Epithelial cell of esophagus (primary cell): ENCODE data around the gene GAPDHS.
A peak's percentile ranks its signal among the peaks of the same experiment; 100 is the strongest.

Experiments
- DNase-seq: peaks from one replicate; pipeline ENCODE4 v3.0.0; 2010; ENCODE audit warnings: low read depth
- H3K4me3 ChIP-seq: 2 replicates; pipeline ENCODE4 v1.5.1; 2011; ENCODE audit warnings: mild to moderate bottlenecking, low read length, control low read depth
- TF ChIP-seq, protein P1 (sequence below): IDR thresholded peaks from 2 replicates; pipeline ENCODE4 v1.5.1; 2011; ENCODE audit warnings: low read depth, mild to moderate bottlenecking, low read length, control low read depth, inconsistent platforms; ENCODE audit not compliant: insufficient read depth; ENCODE audit errors: missing control alignments

GAPDHS gene

GRCh38 chr19:35556846-35557538 is 23.7 kb downstream of the GAPDHS start:
- no peak overlapping the region for H3K4me3 ChIP-seq
- DNase-seq = no peak
- TF ChIP-seq, protein P1, sequence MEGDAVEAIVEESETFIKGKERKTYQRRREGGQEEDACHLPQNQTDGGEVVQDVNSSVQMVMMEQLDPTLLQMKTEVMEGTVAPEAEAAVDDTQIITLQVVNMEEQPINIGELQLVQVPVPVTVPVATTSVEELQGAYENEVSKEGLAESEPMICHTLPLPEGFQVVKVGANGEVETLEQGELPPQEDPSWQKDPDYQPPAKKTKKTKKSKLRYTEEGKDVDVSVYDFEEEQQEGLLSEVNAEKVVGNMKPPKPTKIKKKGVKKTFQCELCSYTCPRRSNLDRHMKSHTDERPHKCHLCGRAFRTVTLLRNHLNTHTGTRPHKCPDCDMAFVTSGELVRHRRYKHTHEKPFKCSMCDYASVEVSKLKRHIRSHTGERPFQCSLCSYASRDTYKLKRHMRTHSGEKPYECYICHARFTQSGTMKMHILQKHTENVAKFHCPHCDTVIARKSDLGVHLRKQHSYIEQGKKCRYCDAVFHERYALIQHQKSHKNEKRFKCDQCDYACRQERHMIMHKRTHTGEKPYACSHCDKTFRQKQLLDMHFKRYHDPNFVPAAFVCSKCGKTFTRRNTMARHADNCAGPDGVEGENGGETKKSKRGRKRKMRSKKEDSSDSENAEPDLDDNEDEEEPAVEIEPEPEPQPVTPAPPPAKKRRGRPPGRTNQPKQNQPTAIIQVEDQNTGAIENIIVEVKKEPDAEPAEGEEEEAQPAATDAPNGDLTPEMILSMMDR = no peak

- H3K4me3 ChIP-seq = peak overlapping the region; percentile 39
- peak; percentile 65 for DNase-seq
- TF ChIP-seq, protein P1 = no peak
These were observed 24.5 kb downstream of the GAPDHS start for GRCh38 chr19:35557539-35558399.

- no peak overlapping the region for H3K4me3 ChIP-seq
- TF ChIP-seq, protein P1 = no peak
- DNase-seq = no peak
These were observed 25.4 kb downstream of the GAPDHS start for GRCh38 chr19:35558400-35559280.

DNA sequence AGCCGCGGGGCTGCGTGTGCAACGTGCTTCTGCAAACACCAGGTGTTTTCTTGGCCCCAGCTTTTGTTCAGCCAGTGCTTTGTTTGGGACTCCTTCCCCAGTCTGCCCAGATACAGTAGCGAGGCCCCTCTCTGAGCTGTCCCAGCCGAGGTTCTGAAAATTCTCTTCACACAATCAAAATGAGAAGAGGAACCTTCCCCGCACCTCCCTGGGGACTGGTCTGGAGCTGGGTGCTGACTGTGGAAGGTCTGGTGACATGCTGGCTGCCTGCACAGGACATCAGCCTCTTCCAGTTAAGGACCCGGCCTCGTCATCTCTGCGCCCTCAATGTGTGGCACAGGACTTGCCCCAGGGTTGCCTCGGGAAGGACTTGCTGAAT is 26.0 kb downstream of the GAPDHS start:
- no peak for DNase-seq
- no peak overlapping the region for H3K4me3 ChIP-seq
- TF ChIP-seq, protein P1 = no peak

GRCh38 chr19:35559781-35560180 is 26.5 kb downstream of the GAPDHS start:
- TF ChIP-seq, protein P1 = no peak
- H3K4me3 ChIP-seq = no peak overlapping the region
- no peak for DNase-seq

DNA sequence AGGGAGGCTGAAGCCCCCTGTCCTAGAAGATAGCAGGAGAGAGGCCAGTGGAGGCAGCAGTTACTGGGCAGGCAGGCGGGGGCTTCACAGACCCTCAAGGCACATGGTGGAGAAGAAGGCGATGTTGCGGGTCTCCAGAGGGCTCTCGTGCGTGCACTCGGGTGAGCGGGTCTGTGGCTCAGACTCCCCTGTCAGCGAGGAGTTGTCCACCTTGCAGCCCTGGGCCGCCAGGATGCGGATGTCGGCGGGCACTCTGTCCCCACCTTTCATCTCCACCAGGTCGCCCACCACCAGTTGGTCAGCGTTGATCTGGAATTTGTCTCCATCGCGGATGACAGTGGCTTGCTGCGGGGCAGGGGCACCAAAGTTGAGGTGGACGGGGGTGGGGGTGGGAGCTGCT is 27.0 kb downstream of the GAPDHS start:
- TF ChIP-seq, protein P1 = no peak
- DNase-seq = no peak

More for the DNA sequence above, 27.0 kb downstream of the GAPDHS start:
- no peak overlapping the region for H3K4me3 ChIP-seq
